Stimulated activated CD8-positive, alpha-beta memory T cell treated with anti-CD3 and anti-CD28 coated beads, Interleukin-2, amount 100 ng/mL, for 1 hour (primary cell): ENCODE data around the gene LARGE2.

ENCODE experiments used
- DNase-seq, 2 donors: peaks; one replicate each; pipeline ENCODE4 v3.0.0-alpha.2; 2020; ENCODE audit warnings: low read depth in 2 of 2

The LARGE2 gene

GRCh38 chr11:45922425-45923082 is at the start of gene LARGE2:
TSS of gene LARGE2 (plus strand) at chr11:45922656. CDS start at chr11:45922883, 227 bp downstream.
- DNase-seq, result no peak

GRCh38 chr11:45876401-45876800 is 46.1 kb upstream of the LARGE2 start:
- no peak for DNase-seq

GRCh38 chr11:45877221-45877620 is 45.2 kb upstream of the LARGE2 start:
- DNase-seq, result no peak

GRCh38 chr11:45877845-45878244 is 44.6 kb upstream of the LARGE2 start:
- DNase-seq, result no peak

- DNase-seq, result no peak
Measured at GRCh38 chr11:45879803-45880686, 42.4 kb upstream of the LARGE2 start.

- DNase-seq, result no peak
Measured at GRCh38 chr11:45880772-45881570, 41.5 kb upstream of the LARGE2 start.

- DNase-seq, result no peak
Measured at GRCh38 chr11:45881708-45882368, 40.6 kb upstream of the LARGE2 start.

GRCh38 chr11:45884596-45885185 is 37.8 kb upstream of the LARGE2 start:
- no peak for DNase-seq

- peak in 1 of 2 donors; percentile 24 for DNase-seq
Measured at GRCh38 chr11:45885274-45885920, 37.1 kb upstream of the LARGE2 start, which contains the start of gene MAPK8IP1. TSS of gene MAPK8IP1 (plus strand) at chr11:45885651. CDS start at chr11:45885821, 170 bp downstream.

- no peak for DNase-seq
Measured at GRCh38 chr11:45885921-45886721, 36.3 kb upstream of the LARGE2 start.

- no peak for DNase-seq
Measured at GRCh38 chr11:45886816-45887520, 35.5 kb upstream of the LARGE2 start.

- DNase-seq, result no peak
Measured at GRCh38 chr11:45887587-45887986, 34.9 kb upstream of the LARGE2 start.

GRCh38 chr11:45889555-45889954 is 32.9 kb upstream of the LARGE2 start:
- no peak for DNase-seq

- DNase-seq, result no peak
Measured at GRCh38 chr11:45889966-45890365, 32.5 kb upstream of the LARGE2 start.

- DNase-seq, result no peak
Measured at GRCh38 chr11:45890886-45891550, 31.4 kb upstream of the LARGE2 start.

- no peak for DNase-seq
Measured at GRCh38 chr11:45892856-45893255, 29.6 kb upstream of the LARGE2 start.

- DNase-seq, result no peak
Measured at GRCh38 chr11:45894555-45895247, 27.8 kb upstream of the LARGE2 start.
